Measurements from ENCODE around the gene RND2. TPM values are rescaled to one million over a fixed set of nuclear protein-coding genes. Genes with fewer than 3 reads are reported as not detected.

Gene RND2
- total RNA-seq, 2 donors from 2014 or later: 1.6 to 4.3 TPM

- Histone ChIP-seq H3K27ac (no peak overlapping the region), H3K36me3 (no peaks in the 10 kb centered on the region), H3K4me1 (replicated peaks) (no peaks in the 10 kb centered on the region), H3K4me3 (no peak overlapping the region), H3K27me3 (replicated peaks; ENCODE audit: insufficient read depth) (no peaks in the 10 kb centered on the region), H3K9me3 (no peaks in the 10 kb centered on the region)
- intact Hi-C loops (cut with DNase I): no loop called here
- DNase-seq (ENCODE audit: low spot score): no peak
- TF ChIP-seq, protein P1, sequence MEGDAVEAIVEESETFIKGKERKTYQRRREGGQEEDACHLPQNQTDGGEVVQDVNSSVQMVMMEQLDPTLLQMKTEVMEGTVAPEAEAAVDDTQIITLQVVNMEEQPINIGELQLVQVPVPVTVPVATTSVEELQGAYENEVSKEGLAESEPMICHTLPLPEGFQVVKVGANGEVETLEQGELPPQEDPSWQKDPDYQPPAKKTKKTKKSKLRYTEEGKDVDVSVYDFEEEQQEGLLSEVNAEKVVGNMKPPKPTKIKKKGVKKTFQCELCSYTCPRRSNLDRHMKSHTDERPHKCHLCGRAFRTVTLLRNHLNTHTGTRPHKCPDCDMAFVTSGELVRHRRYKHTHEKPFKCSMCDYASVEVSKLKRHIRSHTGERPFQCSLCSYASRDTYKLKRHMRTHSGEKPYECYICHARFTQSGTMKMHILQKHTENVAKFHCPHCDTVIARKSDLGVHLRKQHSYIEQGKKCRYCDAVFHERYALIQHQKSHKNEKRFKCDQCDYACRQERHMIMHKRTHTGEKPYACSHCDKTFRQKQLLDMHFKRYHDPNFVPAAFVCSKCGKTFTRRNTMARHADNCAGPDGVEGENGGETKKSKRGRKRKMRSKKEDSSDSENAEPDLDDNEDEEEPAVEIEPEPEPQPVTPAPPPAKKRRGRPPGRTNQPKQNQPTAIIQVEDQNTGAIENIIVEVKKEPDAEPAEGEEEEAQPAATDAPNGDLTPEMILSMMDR (IDR thresholded peaks at IDR 0.05): no peak
- TF ChIP-seq POLR2A (IDR thresholded peaks at IDR 0.05) (no peak), POLR2AphosphoS5 (IDR thresholded peaks at IDR 0.05) (no peak)
- WGBS: 64% methylated on average over 1 of the region's 1 CpG
Observed at GRCh38 chr17:43070257-43070656, 45.2 kb downstream of the RND2 start.

DNA sequence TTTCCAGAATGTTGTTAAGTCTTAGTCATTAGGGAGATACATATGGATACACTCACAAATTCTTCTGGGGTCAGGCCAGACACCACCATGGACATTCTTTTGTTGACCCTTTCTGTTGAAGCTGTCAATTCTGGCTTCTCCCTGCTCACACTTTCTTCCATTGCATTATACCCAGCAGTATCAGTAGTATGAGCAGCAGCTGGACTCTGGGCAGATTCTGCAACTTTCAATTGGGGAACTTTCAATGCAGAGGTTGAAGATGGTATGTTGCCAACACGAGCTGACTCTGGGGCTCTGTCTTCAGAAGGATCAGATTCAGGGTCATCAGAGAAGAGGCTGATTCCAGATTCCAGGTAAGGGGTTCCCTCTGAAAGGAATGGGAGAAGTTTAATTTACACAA lies 45.8 kb downstream of the RND2 start:
- DNase-seq (ENCODE audit: low spot score): no peak
- intact Hi-C loops (cut with DNase I): no loop called here
- H3K27ac ChIP-seq: no peak overlapping the region
- H3K4me1 ChIP-seq (replicated peaks): no peaks in the 10 kb centered on the region
- H3K9me3 ChIP-seq: no peaks in the 10 kb centered on the region
- H3K36me3 ChIP-seq: no peaks in the 10 kb centered on the region
- no peaks in the 10 kb centered on the region for H3K27me3 ChIP-seq (replicated peaks; ENCODE audit: insufficient read depth)
- no peak for TF ChIP-seq POLR2A (IDR thresholded peaks at IDR 0.05)
- TF ChIP-seq, protein P1 (IDR thresholded peaks at IDR 0.05): no peak
- no peak for TF ChIP-seq POLR2AphosphoS5 (IDR thresholded peaks at IDR 0.05)
- H3K4me3 ChIP-seq: no peak overlapping the region
- 85% methylated on average over 1 of the region's 1 CpG for WGBS

DNA sequence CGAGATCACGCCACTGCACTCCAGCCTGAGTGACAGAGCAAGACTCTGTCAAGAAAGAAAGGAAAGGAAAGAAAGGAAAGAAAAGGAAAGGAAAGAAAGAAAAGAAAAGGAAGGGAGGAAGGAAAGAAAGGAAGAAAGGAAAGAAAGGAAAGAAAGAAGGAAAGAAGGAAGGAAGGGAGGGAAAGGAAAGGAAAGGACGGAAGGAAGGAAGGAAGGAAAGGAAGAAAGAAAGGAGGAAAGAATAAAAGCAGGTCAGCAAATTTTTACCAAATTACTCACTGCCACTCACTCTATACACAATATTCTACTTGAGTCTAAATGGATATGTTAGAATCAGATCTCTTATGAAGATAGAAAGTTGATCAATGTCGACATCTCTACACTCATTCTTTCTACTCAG lies 49.8 kb downstream of the RND2 start:
- intact Hi-C loops (cut with DNase I): no loop called here
- Histone ChIP-seq H3K36me3 (no peaks in the 10 kb centered on the region), H3K27ac (no peak overlapping the region), H3K27me3 (replicated peaks; ENCODE audit: insufficient read depth) (no peaks in the 10 kb centered on the region), H3K9me3 (no peaks in the 10 kb centered on the region), H3K4me1 (replicated peaks) (no peaks in the 10 kb centered on the region), H3K4me3 (no peak overlapping the region)
- no peak for DNase-seq (ENCODE audit: low spot score)
- no peak for TF ChIP-seq POLR2AphosphoS5 (IDR thresholded peaks at IDR 0.05)
- no peak for TF ChIP-seq POLR2A (IDR thresholded peaks at IDR 0.05)
- TF ChIP-seq, protein P1 (IDR thresholded peaks at IDR 0.05): no peak
- WGBS: 97% methylated on average over 4 of the region's 4 CpGs

DNA sequence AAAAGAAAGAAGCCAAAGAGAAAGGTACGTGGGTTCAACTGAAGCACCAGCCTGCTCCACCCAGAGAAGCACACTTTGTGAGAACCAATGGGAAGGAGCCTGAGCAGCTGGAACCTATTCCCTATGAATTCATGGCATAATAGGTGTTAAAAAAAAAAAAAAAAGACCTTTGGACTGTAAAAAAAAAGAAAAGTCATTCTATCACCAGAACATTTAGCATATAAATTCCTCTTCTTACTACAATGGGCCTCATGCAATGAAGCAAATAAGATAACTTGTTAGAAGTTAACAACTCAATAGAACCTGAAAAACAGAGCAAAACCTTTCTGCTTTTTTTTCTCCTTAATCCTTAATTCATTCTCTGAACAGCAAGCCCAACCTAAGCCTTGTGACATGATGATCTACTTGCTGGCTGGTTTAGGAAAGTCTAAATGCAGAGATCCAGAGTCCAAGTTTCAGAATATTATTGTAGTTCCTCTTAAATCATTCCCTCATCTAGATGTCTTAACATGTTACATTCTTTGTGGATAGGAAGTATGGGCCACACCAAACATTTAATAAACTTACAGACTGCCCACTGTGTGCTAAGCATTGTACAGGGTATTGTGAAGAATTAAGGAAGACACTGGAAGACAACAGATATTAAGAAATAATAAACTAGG lies 54.7 kb downstream of the RND2 start:
- no peaks in the 10 kb centered on the region for H3K27me3 ChIP-seq (replicated peaks; ENCODE audit: insufficient read depth)
- no peak for DNase-seq (ENCODE audit: low spot score)
- no peaks in the 10 kb centered on the region for H3K36me3 ChIP-seq
- no peaks in the 10 kb centered on the region for H3K4me1 ChIP-seq (replicated peaks)
- TF ChIP-seq, protein P1 (IDR thresholded peaks at IDR 0.05): no peak
- H3K27ac ChIP-seq: peak overlapping the region in 1 of 2 donors; percentile 30
- intact Hi-C loops (cut with DNase I): no loop called here
- no peaks in the 10 kb centered on the region for H3K9me3 ChIP-seq
- no peak overlapping the region for H3K4me3 ChIP-seq
- 43% methylated on average over 1 of the region's 1 CpG for WGBS

Other genes with a start within 250 kb of the RND2 start
- gene WNK4, start 244.6 kb upstream of the RND2 start, total RNA-seq: 10 to 100 TPM; 24.7 to 28.9 TPM
- 100 to 1,000 TPM in 1 of 2 donors, 10 to 100 TPM in 1; 70.4 to 167 TPM for gene COA3, start 226.5 kb upstream of the RND2 start, total RNA-seq
- gene CNTD1, start 226.4 kb upstream of the RND2 start, total RNA-seq: 1 to 10 TPM; 1.4 to 7.7 TPM
- gene BECN1, start 200.9 kb upstream of the RND2 start, total RNA-seq: 100 to 1,000 TPM in 1 of 2 donors, 10 to 100 TPM in 1; 93.9 to 139 TPM
- 10 to 100 TPM; 68.5 to 71.1 TPM for gene PSME3, start 191.8 kb upstream of the RND2 start, total RNA-seq
- gene AOC2, start 180.7 kb upstream of the RND2 start, total RNA-seq: 1 to 10 TPM in 1 of 2 donors, under 1 TPM in 1; 0.27 to 4.9 TPM
- gene AOC3, start 174.0 kb upstream of the RND2 start, total RNA-seq: 10 to 100 TPM; 20.7 to 57.7 TPM
- gene G6PC1, start 124.4 kb upstream of the RND2 start, total RNA-seq: not detected
- 10 to 100 TPM; 34.2 to 48.4 TPM for gene AARSD1, start 60.8 kb upstream of the RND2 start, total RNA-seq
- gene PTGES3L, start 45.2 kb upstream of the RND2 start, total RNA-seq: 1 to 10 TPM; 3.4 to 3.9 TPM
- gene RUNDC1, start 44.7 kb upstream of the RND2 start, total RNA-seq: 10 to 100 TPM; 26.7 to 28.5 TPM
- gene RPL27, start 26.8 kb upstream of the RND2 start, total RNA-seq: 1,000 to 10,000 TPM in 1 of 2 donors, 100 to 1,000 TPM in 1; 571 to 1,082 TPM
- gene IFI35, start 18.4 kb upstream of the RND2 start, total RNA-seq: 10 to 100 TPM; 35.6 to 40.1 TPM
- gene VAT1, start 2.8 kb upstream of the RND2 start, total RNA-seq: 100 to 1,000 TPM in 1 of 2 donors, 10 to 100 TPM in 1; 89.1 to 255 TPM
- gene BRCA1, start 100.1 kb downstream of the RND2 start, total RNA-seq: 10 to 100 TPM in 1 of 2 donors, 1 to 10 TPM in 1; 9.1 to 12.8 TPM
- 100 to 1,000 TPM; 120 to 156 TPM for gene NBR1, start 146.0 kb downstream of the RND2 start, total RNA-seq
- gene TMEM106A, start 186.6 kb downstream of the RND2 start, total RNA-seq: 1 to 10 TPM; 2.6 to 8.0 TPM
- gene CCDC200, start 203.4 kb downstream of the RND2 start, total RNA-seq: 1 to 10 TPM in 1 of 2 donors, not detected in 1; 2.7 TPM
- gene RNU2-1, start 208.7 kb downstream of the RND2 start, total RNA-seq: not detected